Glomerular endothelial cell (primary cell): ENCODE measurements around the gene SAT2. TPM values are rescaled to one million over a fixed set of nuclear protein-coding genes. Genes with fewer than 3 reads are reported as not detected.

ENCODE experiments used
- DNase-seq: peaks from one replicate; pipeline ENCODE4 v3.0.0-alpha.2; 2011; ENCODE audit warnings: low read depth, low spot score; ENCODE audit errors: extremely low read depth
- total RNA-seq: library from RNA; depleted of rRNA; stranded (reverse); fragments of >200 nt; gene quantifications from 2 replicates; pipeline ENCODE4 v1.2.3, GENCODE V29; 2015

Gene SAT2
- total RNA-seq, 1 donor from 2014 or later = 42.6 TPM

DNA sequence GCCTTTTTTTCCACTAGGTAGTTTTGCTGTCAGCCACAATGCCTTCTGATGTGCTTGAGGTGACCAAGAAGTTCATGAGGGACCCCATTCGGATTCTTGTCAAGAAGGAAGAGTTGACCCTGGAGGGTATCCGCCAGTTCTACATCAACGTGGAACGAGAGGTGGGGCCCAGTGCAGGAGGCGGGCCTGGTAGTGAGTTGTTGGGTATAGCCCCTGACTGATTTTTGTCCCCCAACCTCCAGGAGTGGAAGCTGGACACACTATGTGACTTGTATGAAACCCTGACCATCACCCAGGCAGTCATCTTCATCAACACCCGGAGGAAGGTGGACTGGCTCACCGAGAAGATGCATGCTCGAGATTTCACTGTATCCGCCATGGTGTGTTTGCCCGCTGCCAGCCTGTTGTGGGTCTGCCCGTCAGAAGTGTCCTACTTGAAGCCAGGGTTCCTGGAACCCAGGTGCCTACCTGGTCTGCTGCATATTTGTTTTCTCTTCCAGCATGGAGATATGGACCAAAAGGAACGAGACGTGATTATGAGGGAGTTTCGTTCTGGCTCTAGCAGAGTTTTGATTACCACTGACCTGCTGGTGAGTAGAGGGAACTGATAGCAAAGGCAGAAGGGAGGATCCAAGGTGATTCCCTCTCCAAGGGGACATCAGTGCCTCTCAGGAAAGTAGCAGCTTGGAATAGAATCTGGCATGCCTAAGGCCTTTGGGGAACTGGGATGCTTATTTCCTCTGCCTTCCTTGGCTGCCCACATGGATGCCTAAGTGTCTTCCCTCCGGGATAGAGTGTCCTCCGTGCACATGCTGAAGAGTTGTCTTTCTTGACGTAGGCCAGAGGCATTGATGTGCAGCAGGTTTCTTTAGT is 50.1 kb downstream of the SAT2 start:
- DNase-seq = no peak

DNA sequence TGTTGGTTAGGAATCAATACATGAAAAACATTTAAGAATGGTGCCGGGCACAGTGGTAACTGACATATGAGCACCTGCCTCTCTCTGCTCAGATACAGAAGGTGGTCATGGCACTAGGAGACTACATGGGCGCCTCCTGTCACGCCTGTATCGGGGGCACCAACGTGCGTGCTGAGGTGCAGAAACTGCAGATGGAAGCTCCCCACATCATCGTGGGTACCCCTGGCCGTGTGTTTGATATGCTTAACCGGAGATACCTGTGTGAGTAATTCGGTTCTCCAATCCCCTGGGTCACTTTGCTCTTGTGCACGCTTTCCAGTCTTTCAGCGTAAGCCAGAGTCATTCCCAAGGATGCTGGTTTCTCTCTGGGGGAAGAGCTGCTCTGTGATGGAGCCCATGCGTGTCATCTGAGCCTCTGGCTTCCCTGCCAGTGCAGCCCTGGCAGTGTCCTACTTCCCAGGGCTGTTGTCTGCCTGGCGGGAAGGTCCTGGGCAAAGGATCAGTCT is 51.1 kb downstream of the SAT2 start:
- no peak for DNase-seq

Other genes with a start within 250 kb of the SAT2 start
- gene TNK1, start 246.7 kb downstream of the SAT2 start, total RNA-seq = 0.19 and 0.23 TPM in 2 replicates
- 74.1 and 82.8 TPM in 2 replicates for gene PLSCR3, start 233.3 kb downstream of the SAT2 start, total RNA-seq
- 56.7 and 73.7 TPM in 2 replicates for gene TMEM256, start 223.7 kb downstream of the SAT2 start, total RNA-seq
- 15.7 and 21.7 TPM in 2 replicates for gene NLGN2, start 220.0 kb downstream of the SAT2 start, total RNA-seq
- gene SPEM1, start 207.5 kb downstream of the SAT2 start, total RNA-seq = not detected in 2 replicates
- not detected in 2 replicates for gene SPEM2, start 202.2 kb downstream of the SAT2 start, total RNA-seq
- not detected in 2 replicates for gene SPEM3, start 199.0 kb downstream of the SAT2 start, total RNA-seq
- gene TMEM102, start 192.4 kb downstream of the SAT2 start, total RNA-seq = 11.6 and 15.4 TPM in 2 replicates
- gene FGF11, start 188.3 kb downstream of the SAT2 start, total RNA-seq = 0.44 and 0.88 TPM in 2 replicates
- gene CHRNB1, start 182.8 kb downstream of the SAT2 start, total RNA-seq = 5.7 and 9.6 TPM in 2 replicates
- gene ZBTB4, start 148.2 kb downstream of the SAT2 start, total RNA-seq = 41.8 and 43.9 TPM in 2 replicates
- gene SLC35G6, start 146.4 kb downstream of the SAT2 start, total RNA-seq = not detected in 2 replicates
- gene POLR2A, start 143.5 kb downstream of the SAT2 start, total RNA-seq = 81.5 and 124 TPM in 2 replicates
- 30.3 and 38.2 TPM in 2 replicates for gene TNFSF12, start 78.8 kb downstream of the SAT2 start, total RNA-seq
- 1.5 and 6.7 TPM in 2 replicates for gene TNFSF13, start 69.1 kb downstream of the SAT2 start, total RNA-seq
- 60.7 and 79.5 TPM in 2 replicates for gene SENP3, start 65.9 kb downstream of the SAT2 start, total RNA-seq
- gene CD68, start 48.2 kb downstream of the SAT2 start, total RNA-seq = 4.1 and 8.8 TPM in 2 replicates
- gene MPDU1, start 44.0 kb downstream of the SAT2 start, total RNA-seq = 117 and 164 TPM in 2 replicates
- gene SOX15, start 37.7 kb downstream of the SAT2 start, total RNA-seq = not detected in 2 replicates
- gene FXR2, start 12.9 kb downstream of the SAT2 start, total RNA-seq = 32.4 and 35.4 TPM in 2 replicates
- gene SHBG, start 2.3 kb upstream of the SAT2 start, total RNA-seq = 0.58 TPM in 1 of 2 replicates, not detected in the other
- gene ATP1B2, start 23.1 kb upstream of the SAT2 start, total RNA-seq = not detected in 2 replicates
- 87.9 and 94.8 TPM in 2 replicates for gene TP53, start 59.7 kb upstream of the SAT2 start, total RNA-seq
- gene WRAP53, start 60.7 kb upstream of the SAT2 start, total RNA-seq = 5.5 and 9.3 TPM in 2 replicates
- 0.87 and 2.1 TPM in 2 replicates for gene EFNB3, start 77.4 kb upstream of the SAT2 start, total RNA-seq
- not detected in 2 replicates for gene DNAH2, start 89.9 kb upstream of the SAT2 start, total RNA-seq
- 4.9 and 16.3 TPM in 2 replicates for gene KDM6B, start 206.4 kb upstream of the SAT2 start, total RNA-seq
- gene TMEM88, start 227.2 kb upstream of the SAT2 start, total RNA-seq = 24.8 and 46.8 TPM in 2 replicates
- gene NAA38, start 229.7 kb upstream of the SAT2 start, total RNA-seq = 96.0 and 138 TPM in 2 replicates
- 2.7 and 5.8 TPM in 2 replicates for gene CYB5D1, start 230.2 kb upstream of the SAT2 start, total RNA-seq